Mononuclear cell (primary cell): ENCODE measurements around the gene OBP2A. TPM values are rescaled to one million over a fixed set of nuclear protein-coding genes. Genes with fewer than 3 reads are reported as not detected.
"Not testable (repeated sequence)": the region's sequence is repeated elsewhere in the genome, so short reads cannot be mapped to it uniquely, and the experiment has no call there.

ENCODE experiments used
- H3K27me3 ChIP-seq: 2 replicates; pipeline ENCODE4 v1.6.0; 2011; ENCODE audit warnings: low read length, control low read depth; ENCODE audit not compliant: insufficient read depth
- H3K4me1 ChIP-seq: 2 replicates; pipeline ENCODE4 v1.5.1; 2011; ENCODE audit warnings: mild to moderate bottlenecking, low read length, control low read depth; ENCODE audit not compliant: insufficient read depth
- H3K4me3 ChIP-seq: 2 replicates; pipeline ENCODE4 v1.5.1; 2011; ENCODE audit warnings: mild to moderate bottlenecking, low read length, moderate library complexity
- H3K9me3 ChIP-seq: 2 replicates; pipeline ENCODE4 v1.5.1; 2011; ENCODE audit warnings: low read depth, mild to moderate bottlenecking, control low read depth, low read length
- total RNA-seq: library from RNA; depleted of rRNA; stranded (reverse); fragments of >200 nt; gene quantifications from one replicate; pipeline ENCODE4 v1.2.3, GENCODE V29; 2012

Gene OBP2A
- total RNA-seq, 1 donor: not detected

DNA sequence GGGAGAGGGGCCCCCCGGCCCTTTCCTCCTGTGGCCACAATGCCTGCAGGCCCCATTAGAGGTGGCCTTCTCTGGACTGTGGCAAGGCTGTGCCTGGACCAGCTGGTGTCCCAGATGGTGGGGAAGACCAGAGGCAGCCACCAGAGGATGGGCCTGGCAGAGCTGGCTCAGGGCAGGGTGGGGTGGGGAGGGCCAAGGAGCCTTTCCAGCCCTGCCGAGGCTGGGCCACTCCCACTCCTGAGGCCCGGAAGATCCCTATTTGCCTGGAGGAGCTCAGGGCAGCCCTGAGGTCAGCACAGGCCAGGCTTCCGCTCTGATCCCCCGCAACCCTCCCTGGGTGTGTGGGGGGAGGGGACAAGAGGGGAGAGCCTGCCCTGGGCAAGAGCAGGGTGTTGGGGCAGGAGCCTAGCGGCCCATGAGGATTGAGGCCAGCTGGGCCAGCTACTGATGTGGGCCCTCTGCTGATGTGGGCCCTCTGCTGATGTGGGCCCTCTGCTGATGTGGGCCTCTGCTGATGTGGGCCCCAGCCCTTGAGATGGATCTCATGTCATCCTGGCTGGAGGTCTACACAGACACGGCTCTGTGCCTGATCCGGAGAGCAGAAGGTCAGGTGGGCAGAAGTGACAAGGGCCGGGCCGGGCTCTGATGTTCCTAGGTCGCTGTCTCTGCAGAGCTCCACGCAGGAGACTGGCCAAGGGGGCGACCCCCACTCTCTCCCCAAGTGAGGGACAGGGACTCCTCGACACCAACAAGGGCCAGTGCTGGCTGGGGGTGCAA is 39.4 kb upstream of the OBP2A start:
- Histone ChIP-seq H3K4me3 (no peak overlapping the region), H3K4me1 (peaks cover 9% of the 10 kb centered on the region), H3K9me3 (no peaks in the 10 kb centered on the region), H3K27me3 (no peaks in the 10 kb centered on the region)

GRCh38 chr9:135507104-135508035 is 38.6 kb upstream of the OBP2A start:
- peaks cover under 1% of the 10 kb centered on the region for H3K4me1 ChIP-seq
- H3K27me3 ChIP-seq: no peaks in the 10 kb centered on the region
- H3K9me3 ChIP-seq: no peaks in the 10 kb centered on the region
- H3K4me3 ChIP-seq: no peak overlapping the region

GRCh38 chr9:135508211-135508820 is 37.6 kb upstream of the OBP2A start:
- Histone ChIP-seq H3K9me3 (no peaks in the 10 kb centered on the region), H3K4me1 (no peaks in the 10 kb centered on the region), H3K4me3 (no peak overlapping the region)

DNA sequence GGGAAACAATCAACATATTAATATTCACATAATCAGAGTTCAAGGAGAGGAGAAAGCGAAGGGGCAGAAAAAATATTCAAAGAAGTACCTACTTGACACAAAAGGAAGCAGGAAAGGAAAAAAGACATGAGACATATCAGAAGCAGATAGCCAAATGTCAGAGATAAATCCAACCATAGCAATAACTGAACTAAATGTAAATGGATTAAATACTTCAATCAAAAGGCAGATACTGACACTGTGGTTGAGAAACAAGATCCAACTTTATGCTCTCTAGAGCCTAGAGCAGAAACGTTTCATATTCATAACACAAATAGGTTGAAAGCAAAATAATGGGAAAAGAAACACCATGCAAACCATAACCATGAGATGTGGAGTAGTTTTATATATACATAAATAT is 36.5 kb upstream of the OBP2A start:
- Histone ChIP-seq H3K27me3 (no peaks in the 10 kb centered on the region), H3K4me1 (no peaks in the 10 kb centered on the region), H3K4me3 (no peak overlapping the region), H3K9me3 (no peaks in the 10 kb centered on the region)

More at GRCh38 chr9:135508211-135508820, 37.6 kb upstream of the OBP2A start:
- H3K27me3 ChIP-seq: no peaks in the 10 kb centered on the region

- Histone ChIP-seq H3K4me1 (no peaks in the 10 kb centered on the region), H3K4me3 (no peak overlapping the region), H3K9me3 (no peaks in the 10 kb centered on the region), H3K27me3 (no peaks in the 10 kb centered on the region)
Observed at GRCh38 chr9:135512241-135512603, 33.7 kb upstream of the OBP2A start.

DNA sequence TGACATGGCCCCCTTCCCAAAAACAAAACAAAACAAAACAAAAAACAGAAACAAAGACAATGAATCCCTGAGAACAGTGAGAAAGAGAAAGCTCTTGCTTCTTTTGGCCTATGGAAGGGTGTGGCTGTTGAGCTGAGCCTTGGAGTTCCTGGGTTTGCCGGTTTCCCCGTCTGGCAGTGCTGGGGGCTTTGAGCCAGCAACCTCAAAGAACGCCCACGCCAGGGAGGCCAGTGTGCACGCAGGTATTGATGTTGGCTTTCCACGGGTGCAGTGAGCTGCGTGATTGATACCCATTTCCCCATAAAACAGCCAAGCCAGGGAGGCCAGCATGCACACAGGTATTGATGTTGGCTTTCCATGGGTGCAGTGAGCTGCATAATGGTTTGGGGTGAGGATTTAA is 33.0 kb upstream of the OBP2A start:
- H3K4me3 ChIP-seq: no peak overlapping the region
- H3K27me3 ChIP-seq: no peaks in the 10 kb centered on the region
- no peaks in the 10 kb centered on the region for H3K4me1 ChIP-seq
- no peaks in the 10 kb centered on the region for H3K9me3 ChIP-seq

- H3K27me3 ChIP-seq: no peaks in the 10 kb centered on the region
- H3K9me3 ChIP-seq: no peaks in the 10 kb centered on the region
- H3K4me1 ChIP-seq: no peaks in the 10 kb centered on the region
- H3K4me3 ChIP-seq: no peak overlapping the region
Observed at GRCh38 chr9:135513351-135513846, 32.5 kb upstream of the OBP2A start.

GRCh38 chr9:135513906-135514305 is 32.0 kb upstream of the OBP2A start:
- not testable (repeated sequence) for H3K27me3 ChIP-seq, H3K9me3 ChIP-seq, H3K4me1 ChIP-seq, H3K4me3 ChIP-seq

- Histone ChIP-seq H3K4me1 (no peaks in the 10 kb centered on the region), H3K4me3 (no peak overlapping the region), H3K9me3 (no peaks in the 10 kb centered on the region), H3K27me3 (no peaks in the 10 kb centered on the region)
Observed at GRCh38 chr9:135514342-135515082, 31.4 kb upstream of the OBP2A start.

DNA sequence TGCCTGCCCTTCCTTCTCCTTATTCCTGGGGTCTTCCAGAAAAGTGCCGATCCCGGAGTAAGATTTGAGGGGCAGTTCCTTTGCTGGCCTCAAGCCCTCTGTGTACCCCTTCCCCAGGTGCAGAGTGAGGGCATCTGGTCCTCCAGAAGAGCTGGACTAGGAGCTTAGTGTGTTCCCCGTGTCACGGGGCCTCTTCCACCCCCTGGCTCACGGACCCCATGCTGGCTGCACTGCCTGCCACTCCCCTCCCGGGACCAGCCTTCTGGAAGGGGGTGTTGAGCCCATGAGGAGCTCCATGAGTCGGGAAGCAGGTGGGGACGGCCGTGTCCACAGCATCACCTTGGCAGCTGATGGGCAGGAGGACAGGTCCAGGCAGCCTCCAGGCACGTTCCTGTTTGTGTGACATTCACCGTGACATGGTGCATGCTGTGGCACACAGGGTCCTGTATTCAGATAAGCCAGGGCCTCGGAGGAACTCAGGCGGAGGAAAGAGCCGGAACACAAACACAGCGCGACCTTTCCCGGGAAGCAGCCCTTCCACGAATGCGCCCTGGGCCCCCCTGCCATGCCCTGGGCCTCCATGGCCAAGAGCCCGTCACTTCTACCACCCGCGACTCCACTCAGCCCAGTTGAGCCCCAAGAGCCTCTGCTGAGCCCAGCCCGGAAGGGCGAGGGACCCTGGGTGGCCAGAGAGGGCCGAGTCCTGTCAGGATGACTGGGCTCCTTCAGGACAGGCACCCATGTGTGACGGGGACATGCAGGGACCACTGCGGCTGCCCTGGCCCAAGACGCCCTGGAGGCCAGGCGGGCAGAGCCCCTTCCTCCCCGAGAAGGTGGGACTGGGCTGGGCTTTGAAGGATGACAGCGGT is 30.6 kb upstream of the OBP2A start:
- no peaks in the 10 kb centered on the region for H3K4me1 ChIP-seq
- no peaks in the 10 kb centered on the region for H3K9me3 ChIP-seq
- no peaks in the 10 kb centered on the region for H3K27me3 ChIP-seq
- H3K4me3 ChIP-seq: no peak overlapping the region

GRCh38 chr9:135516132-135516860 is 29.6 kb upstream of the OBP2A start:
- H3K27me3 ChIP-seq: no peaks in the 10 kb centered on the region
- H3K9me3 ChIP-seq: no peaks in the 10 kb centered on the region
- H3K4me1 ChIP-seq: no peaks in the 10 kb centered on the region
- no peak overlapping the region for H3K4me3 ChIP-seq

- Histone ChIP-seq H3K4me3 (no peak overlapping the region), H3K9me3 (no peaks in the 10 kb centered on the region), H3K4me1 (no peaks in the 10 kb centered on the region), H3K27me3 (no peaks in the 10 kb centered on the region)
Observed at GRCh38 chr9:135517407-135517822, 28.5 kb upstream of the OBP2A start.

DNA sequence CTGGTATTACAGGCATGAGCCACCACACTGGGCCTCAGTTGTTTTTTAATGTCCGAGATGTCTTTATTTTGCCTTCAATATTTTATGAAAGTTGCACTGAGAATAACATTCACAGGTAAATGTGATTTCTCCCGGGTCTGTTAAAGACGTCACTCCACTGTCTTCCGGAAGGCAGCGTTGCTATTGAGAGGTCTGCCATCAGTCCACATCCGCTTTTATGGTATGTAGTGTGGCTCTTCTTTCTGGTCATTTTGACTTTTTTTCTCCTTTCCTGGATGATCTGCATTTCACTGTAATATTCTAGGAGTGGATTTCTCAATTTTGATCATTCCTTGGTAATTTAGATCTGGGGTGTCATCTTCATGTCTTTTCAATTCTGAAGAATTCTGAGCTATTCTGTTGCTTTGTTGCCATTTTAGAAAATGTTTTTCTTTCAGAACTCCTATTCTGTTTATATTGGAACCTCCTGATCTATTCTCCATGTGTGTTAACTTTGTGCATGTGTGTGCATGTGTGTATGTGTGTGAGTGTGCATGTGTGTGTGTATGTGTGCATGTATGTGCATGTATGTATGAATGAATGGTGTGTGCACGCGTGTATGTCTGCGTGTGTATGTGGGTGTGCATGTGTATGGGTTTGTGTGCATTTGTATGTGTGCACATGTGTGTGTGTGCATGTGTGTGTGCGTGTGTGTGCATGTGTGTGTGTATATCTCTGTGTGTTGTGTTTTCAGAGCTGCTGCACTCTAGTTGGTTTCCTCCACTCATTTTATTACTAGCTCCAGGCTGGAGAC is 26.6 kb upstream of the OBP2A start:
- Histone ChIP-seq H3K9me3 (no peaks in the 10 kb centered on the region), H3K27me3 (no peaks in the 10 kb centered on the region), H3K4me1 (no peaks in the 10 kb centered on the region), H3K4me3 (no peak overlapping the region)
